Measurements from ENCODE around the gene DSCAML1.

DNA sequence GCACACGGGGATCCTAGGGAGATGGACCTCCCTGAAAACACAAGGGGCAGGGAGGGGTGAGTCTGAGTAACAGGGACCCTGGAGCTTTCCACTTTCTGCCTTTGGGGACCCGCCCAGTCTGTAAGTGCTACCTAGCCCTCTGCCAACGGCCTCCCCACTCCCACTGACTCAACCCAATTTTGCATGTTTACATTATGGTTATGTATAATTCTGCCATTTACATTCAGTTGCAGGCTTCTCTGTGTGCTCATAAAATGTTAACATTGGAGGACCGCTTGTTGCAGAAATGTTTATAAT lies 105.8 kb downstream of the DSCAML1 start:
- no peak for TF ChIP-seq SP1 (IDR thresholded peaks at IDR 0.05; ENCODE audit: low read depth)
- TF ChIP-seq POLR2A (IDR thresholded peaks at IDR 0.05; ENCODE audit: borderline replicate concordance, extremely low read depth, insufficient read depth, insufficient read length), result no peak
- TF ChIP-seq, protein P1, sequence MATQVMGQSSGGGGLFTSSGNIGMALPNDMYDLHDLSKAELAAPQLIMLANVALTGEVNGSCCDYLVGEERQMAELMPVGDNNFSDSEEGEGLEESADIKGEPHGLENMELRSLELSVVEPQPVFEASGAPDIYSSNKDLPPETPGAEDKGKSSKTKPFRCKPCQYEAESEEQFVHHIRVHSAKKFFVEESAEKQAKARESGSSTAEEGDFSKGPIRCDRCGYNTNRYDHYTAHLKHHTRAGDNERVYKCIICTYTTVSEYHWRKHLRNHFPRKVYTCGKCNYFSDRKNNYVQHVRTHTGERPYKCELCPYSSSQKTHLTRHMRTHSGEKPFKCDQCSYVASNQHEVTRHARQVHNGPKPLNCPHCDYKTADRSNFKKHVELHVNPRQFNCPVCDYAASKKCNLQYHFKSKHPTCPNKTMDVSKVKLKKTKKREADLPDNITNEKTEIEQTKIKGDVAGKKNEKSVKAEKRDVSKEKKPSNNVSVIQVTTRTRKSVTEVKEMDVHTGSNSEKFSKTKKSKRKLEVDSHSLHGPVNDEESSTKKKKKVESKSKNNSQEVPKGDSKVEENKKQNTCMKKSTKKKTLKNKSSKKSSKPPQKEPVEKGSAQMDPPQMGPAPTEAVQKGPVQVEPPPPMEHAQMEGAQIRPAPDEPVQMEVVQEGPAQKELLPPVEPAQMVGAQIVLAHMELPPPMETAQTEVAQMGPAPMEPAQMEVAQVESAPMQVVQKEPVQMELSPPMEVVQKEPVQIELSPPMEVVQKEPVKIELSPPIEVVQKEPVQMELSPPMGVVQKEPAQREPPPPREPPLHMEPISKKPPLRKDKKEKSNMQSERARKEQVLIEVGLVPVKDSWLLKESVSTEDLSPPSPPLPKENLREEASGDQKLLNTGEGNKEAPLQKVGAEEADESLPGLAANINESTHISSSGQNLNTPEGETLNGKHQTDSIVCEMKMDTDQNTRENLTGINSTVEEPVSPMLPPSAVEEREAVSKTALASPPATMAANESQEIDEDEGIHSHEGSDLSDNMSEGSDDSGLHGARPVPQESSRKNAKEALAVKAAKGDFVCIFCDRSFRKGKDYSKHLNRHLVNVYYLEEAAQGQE (IDR thresholded peaks at IDR 0.05; ENCODE audit: low read depth), result no peak
- TF ChIP-seq, protein P2, sequence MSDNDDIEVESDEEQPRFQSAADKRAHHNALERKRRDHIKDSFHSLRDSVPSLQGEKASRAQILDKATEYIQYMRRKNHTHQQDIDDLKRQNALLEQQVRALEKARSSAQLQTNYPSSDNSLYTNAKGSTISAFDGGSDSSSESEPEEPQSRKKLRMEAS (IDR thresholded peaks at IDR 0.05), result no peak
- TF ChIP-seq RAD21 (IDR thresholded peaks at IDR 0.05; ENCODE audit: low read depth), result no peak

All from HCT116 (cell line).